Stimulated activated CD4-positive, alpha-beta T cell treated with anti-CD3 and anti-CD28 coated beads, Interleukin-4, amount 100 ng/mL, for 1 hour (primary cell): ENCODE measurements around the gene ZC3H14.

Experiments used
- DNase-seq: peaks from one replicate; pipeline ENCODE4 v3.0.0-alpha.2; 2020

Gene ZC3H14

DNA sequence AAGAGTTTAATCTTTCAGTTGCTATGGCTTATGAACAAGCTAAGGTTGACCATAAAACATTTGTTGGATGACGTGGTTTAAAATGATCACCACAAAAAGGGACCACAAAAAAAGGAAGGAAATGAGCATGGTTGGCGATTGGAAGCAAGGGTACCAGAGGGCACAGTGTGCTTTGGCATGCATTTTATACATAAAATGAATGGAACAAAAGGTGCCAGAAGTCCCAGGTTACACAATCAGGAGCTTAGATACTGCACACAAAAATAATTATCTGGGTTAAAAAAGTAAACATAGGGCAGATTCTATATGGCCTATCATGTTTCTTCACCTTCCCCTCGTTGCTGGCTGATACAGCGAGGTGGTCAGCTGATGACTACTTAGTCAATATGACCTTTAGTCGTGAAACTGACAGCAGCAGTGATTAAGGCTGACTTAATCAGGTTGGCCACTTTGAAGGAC is 50.7 kb downstream of the ZC3H14 start:
- no peak for DNase-seq

DNA sequence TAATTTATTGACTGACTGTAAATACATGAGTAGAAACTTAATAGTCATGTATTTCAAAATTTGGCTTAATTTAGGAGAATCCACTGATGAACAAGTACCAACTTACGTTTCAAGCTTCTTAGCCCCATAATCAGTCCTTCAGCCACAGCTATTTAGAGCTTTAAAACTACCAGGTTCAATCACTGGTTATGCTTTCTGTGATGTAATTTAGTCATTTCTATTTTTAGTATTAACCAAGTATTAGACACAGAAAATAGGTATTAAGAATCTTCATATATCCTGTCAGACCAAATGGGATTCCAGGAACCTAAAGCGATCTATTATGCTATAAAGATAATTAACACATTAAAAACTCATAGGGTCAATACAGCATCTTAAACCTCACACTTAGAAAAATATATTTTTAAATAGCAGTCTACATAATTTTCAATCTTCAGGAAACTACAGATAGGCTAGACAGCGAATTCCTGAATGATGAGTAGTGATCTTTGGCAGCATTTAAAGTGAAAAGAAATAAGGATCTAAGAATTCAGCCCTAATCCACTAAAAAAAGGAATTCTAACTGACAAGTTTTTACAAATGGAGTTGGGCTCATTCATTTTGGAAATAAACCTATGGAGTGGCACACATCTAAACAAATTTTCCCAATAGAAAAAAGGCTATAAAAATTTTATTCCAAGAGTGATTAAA is 51.5 kb downstream of the ZC3H14 start:
- DNase-seq = no peak

DNA sequence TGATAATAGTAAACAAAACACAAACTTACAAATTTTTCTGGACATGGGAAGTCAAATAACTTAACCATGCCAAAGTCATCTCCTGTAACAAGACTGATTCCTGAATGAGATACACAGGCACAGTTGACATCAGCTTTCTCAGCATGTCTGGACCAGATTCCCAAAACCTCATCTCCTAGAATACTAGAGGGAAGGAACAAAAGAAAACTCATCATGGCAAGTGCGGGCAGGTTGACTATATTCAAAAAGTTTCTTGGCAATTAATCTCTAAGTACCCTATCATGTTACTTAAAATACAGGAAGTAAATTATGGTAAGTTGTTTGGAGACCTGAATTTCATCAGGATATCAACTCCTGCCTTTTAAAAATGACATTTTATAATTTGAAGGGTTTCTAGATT is 53.9 kb downstream of the ZC3H14 start:
- no peak for DNase-seq

DNA sequence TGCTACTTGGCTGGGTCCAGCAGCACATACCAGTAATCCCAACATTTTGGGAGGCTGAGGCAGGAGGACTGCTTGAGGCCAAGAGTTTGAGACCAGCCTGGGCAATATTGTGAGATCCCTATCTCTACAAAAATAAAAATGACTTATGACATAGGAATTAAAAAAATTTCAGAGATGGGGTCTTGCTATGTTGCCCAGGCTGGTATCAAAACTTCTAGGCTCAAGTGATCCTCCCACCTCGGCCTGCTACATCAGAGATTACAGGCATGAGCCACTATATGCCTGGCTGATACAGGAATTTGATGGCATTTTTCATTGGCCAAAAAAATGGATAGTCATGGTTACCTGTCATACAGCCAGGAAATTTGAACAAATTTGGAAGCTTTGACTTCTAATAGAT is 54.6 kb downstream of the ZC3H14 start:
- no peak for DNase-seq

DNA sequence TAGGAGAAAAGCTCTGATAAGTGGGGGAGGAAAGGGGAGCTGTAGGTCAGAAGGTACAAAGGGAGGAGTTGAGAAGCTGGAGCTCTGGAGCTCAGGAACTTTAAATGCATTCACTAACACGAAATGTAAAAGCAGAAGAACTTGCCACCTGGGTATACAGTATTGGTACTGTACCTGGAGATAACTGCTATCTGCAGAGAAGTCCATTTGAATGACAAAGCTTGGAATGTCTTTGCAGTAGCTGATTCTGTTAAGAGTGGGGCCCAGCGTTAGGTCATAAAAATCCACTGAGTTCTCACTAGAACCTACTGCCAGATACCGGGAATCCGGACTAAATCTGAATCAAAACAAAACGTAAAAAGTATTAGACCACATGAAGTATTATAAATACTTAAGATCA is 55.6 kb downstream of the ZC3H14 start:
- DNase-seq = no peak

DNA sequence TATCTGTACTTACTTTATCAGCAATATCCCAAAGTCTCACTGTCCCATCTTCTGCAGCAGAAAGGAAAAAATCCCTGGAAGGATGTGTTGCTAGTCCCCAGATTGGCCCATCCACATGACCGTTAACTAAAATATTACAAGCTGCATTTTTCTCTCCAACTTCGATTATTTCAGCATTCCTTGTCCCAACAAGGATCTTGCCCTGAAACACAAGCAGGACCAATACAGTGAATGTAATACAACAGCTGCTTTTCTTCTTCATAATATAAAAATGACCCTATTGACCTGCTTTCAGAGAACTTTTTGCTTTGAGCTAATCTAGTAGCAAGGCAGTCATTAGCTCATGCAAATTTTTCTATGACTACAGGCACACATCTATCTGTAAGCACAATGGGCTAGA is 58.3 kb downstream of the ZC3H14 start:
- no peak for DNase-seq

DNA sequence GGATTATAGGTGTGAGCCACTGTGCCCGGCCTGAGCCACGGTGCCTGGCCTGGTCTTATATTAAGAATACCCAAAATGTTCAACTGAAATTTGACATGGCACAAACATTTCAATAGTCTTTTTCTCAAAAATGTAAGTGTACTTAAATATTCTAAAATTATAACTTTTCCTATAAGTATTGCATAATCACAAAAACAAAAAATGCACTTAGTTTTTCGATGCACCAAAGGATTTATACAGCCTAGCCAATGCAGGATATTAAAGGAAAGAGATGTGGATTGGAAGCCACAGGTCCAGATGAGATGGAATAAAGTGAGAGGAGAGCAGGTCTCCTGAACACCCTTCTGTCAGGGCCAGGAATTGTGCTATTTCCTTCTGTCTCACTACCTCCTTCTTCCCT is 62.8 kb downstream of the ZC3H14 start:
- no peak for DNase-seq

DNA sequence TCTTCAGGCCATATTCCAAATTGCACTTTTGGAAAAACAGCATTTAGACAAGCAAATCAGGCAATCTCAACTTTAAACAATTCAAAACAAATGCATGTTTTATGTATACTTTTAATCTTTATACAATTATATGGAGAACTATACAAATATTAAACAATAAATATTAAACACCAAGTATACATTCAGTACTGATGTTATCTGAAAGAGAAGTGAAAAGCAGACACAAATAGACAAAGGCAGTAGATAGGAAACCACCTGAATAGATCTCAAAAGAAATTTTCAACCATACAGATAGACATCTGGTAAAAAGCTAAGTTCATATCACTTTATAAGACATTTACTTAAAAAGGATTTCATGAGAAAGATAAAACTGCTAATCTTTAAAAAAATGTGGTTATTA is 65.2 kb downstream of the ZC3H14 start:
- DNase-seq = no peak

DNA sequence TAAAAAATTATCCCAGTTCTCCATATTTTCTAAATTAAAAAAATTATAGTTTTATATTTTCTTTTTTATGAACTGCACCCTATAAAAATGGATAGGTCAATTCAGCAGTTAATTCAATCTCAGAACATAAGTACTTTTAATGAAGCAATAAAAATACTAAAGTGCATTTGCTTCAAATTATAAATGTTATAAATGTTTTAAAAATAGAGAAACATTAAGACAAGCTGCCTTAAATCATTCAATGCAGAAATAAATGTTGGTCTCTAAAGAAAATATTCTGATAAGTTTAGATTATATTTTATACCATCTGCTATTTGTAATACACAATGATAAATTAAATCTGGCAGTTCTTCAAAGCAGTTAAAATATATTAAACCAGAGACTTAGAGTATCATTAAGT is 65.6 kb downstream of the ZC3H14 start:
- DNase-seq = no peak

DNA sequence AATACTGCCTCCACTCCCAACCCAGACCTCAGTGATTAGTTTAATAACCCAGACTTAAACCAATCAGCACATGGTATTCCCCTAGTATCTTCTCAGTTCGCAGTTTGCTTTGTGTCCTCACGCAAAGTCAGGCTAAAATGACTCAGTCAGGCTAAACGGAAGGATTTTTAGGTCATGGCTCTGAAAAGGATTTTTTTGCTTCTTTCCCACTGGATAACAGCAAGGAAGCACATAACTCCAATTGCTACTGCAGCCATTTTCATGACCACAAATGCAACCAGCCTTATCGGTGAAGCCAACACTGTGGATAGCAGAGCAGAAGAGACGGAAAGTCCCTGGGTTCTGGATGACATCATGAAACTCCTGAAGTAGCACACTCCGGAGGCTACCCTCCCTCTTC is 67.7 kb downstream of the ZC3H14 start:
- DNase-seq = no peak

DNA sequence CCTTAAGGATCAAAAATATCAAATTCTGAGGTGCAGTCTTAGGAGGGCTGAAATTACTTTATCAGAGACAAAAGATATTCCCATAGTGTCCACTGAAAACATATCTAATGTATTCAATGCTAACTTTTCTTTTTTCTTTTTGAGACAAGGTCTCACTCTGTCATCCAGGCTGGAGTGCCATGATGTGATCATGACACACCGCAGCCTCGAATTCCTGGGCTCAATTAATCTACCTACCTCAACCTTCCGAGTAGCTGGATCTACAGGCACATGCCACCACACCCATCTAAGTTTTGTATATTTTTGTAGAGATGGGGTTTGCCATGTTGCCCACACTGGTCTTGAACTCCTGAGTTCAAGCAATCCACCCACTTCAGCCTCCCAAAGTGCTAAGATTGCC is 68.3 kb downstream of the ZC3H14 start:
- DNase-seq = no peak

DNA sequence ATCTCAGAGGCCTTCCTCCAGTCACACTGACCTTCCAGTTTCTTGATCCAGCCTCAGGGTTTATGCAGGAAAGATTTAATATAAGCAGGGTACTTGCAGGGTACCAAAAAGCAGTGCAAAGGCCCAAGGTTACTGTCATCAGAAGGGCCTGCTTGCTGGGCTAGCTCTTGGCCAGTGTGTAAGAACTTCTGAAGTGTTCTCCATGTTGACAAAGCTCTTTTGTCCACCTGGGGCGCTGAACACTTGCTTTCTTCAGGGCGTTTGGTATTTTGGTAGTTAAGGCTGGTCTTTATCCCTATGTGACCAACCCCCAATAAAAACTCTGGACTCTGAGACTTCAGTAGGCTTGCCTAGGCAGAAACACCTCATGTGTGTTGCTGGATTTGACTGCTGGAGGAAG is 69.7 kb downstream of the ZC3H14 start:
- no peak for DNase-seq

DNA sequence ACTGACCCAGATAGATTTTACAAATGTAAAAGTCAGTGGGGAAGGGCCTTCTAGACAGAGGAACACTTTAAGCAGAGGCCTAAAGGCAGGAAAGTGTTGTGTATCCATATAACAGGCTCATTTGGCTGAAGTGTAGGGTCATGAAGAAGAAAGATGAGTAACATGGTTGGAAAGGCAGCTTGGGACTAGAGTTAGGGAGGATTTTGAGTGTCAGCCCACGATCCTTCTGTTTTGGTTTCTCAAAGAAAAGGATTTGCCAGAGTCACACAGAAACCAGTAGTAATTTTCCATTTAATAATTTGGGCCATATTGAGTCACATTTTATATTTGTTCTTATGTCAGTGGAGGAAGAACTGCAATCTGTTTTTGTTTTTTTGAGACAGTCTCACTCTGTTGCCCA is 76.4 kb downstream of the ZC3H14 start:
- DNase-seq = no peak

DNA sequence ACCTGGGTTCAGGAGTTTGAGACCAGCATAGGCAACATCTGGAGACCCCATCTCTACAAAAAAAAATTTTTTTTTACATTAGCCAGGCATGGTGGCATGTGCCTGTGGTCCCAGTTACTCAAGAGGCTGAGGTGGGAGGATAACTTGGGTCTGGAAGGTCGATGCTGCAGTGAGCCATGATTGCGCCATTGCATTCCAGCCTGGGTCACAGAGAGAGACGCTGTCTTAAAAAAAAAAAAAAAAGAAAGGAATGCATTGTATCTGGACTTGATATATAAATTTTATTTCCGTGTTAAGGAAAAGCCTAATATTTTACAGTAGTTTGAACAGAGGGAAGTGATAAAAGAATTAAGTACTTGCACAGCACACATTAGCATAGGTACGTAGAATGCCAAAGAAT is 97.2 kb downstream of the ZC3H14 start:
- DNase-seq = no peak

DNA sequence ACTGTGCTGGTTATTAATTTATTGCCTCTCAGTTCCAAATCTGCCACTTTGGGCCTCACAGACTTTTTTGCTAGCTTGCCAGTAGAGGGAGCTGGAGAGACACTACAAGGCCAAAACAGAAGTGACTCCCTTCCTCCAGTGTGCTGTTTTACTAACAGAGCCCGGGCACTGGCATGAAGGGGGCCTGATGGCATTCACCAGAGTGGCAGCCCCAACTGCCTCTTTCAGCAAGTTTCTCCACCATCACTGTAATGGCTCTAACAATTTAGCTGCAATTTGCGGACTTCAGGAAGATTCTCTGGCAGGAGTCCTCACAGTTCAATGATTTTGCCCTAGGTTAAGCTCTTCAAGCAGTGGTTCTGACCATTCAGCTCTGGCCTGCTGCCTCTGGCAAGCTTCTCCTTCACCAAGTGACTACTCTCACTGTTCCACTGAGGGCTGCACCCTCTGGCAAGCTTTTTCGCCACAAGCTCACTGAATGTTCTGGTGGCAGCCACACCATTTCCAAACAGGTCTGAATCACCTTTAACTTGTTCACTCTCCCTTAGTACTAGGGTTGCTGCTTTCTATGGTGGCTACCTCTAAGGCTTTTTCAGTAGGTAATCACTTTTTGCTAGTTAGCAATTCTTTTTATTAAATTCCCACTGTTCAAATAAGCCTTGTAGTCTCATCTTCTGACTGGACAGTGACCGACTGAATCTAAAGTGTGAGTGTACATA is 104.9 kb downstream of the ZC3H14 start:
- peak; percentile 10 for DNase-seq

DNA sequence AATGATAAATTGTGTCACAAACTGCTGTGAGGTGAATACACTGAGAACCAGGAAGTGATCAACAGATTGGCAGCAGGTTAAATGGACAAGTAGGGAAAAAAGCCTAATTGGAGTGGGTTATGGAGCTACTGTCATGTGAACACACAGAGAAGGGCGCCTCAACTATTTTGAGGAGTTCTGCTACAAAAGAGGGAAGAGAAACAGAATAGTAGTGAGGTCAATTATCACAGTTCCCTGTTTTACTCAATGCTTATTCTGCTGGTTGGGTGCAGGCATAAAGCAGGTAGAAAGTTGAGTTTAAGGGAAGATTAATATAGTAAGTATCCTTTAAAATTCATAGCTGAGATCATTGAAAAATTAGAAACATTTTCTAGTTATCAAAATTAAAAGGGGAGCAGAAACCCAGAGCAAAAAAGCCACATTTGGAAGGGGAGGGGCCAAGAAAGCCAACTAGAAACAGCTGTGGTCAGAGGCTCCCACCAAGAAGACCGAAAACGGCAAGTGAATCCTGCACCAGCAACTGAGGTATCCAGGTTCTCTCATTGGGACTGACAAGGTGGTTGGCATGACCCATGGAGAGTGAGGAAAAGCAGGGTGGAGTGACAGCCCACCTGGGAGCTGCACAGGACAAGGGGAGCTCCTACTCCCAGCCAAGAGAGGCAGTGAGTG is 105.7 kb downstream of the ZC3H14 start:
- DNase-seq = no peak

DNA sequence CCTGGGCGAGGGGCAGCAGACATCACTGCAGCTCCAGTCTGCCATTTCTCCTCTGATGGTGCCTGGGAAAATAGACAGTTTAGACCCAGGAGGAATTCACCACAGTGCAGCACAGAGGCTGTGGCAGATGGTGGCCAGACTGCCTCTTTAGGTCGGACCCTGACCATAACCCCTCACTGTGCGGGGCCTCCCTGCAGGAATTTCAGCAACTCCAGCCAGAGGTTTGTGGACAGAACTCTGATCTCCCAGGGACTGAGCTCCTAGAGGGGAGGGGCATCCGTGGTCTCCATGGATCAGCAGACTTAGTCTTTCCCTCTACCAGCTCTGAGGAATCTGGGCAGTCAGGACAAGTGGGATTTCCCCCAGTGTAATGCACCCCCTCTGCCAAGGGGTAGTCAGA is 106.5 kb downstream of the ZC3H14 start:
- DNase-seq = no peak
